Hematopoietic multipotent progenitor cell treated with erythropoietin and hydrocortisone succinate and interleukin-3 and kit ligand, for 15 days (in vitro differentiated cells): Measurements from ENCODE around the gene FGF19.

Experiments
- DNase-seq: peaks from one replicate; pipeline ENCODE4 v3.0.0-alpha.2; 2015; ENCODE audit warnings: low spot score

FGF19 gene

DNA sequence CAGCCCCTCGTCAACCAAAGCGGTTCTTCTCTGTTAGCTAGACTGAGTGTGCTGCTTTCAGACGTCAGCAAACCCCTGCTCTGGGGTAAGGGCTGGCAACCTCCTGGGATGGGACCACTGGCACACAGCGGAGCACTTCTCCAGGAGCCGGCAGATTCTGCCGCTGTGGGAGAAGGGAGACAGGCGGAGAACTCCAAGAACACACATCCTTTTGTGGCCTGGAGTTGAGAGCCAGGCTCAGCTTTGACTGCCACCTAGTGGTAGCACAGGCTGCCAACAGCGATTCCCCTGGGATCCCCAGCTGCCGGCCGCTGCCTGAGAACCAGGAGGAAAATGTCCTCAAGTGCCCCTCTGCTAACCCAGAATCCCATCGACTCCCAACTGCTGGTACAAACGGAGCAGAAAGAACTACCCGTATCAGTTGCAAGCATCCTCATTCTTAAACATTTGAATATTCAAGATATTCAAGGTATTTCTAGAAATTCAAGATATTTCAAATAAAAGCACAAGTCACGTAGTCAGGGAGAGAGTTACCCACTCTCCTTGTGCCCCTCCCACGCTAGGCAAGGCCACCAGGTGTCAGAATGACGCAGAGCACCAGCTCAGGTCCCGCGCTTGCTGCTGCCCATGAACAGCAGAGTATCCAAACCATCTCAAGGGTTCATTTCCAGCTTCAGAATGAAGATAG is 33.5 kb downstream of the FGF19 start:
- peak; percentile 70 for DNase-seq

DNA sequence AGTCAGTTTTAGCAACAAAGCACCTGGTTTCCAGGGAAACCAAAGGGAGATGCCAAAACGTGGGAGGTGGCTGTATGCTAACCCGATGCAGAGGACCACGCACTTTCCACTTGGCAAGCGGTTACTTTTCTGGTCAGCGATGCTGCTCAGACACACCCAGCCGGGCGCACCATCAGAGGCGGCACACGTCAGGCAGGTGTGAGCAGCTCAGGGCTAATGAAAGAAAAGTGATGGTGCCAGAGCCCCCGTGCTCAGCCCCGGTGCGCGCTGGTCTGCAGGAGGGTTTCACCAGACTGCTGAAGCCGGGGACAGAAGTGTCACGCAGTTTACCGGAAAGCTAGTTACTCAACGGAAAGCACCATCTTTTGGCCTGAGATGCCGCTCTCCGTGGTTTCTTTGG is 34.3 kb downstream of the FGF19 start:
- DNase-seq, result no peak

DNA sequence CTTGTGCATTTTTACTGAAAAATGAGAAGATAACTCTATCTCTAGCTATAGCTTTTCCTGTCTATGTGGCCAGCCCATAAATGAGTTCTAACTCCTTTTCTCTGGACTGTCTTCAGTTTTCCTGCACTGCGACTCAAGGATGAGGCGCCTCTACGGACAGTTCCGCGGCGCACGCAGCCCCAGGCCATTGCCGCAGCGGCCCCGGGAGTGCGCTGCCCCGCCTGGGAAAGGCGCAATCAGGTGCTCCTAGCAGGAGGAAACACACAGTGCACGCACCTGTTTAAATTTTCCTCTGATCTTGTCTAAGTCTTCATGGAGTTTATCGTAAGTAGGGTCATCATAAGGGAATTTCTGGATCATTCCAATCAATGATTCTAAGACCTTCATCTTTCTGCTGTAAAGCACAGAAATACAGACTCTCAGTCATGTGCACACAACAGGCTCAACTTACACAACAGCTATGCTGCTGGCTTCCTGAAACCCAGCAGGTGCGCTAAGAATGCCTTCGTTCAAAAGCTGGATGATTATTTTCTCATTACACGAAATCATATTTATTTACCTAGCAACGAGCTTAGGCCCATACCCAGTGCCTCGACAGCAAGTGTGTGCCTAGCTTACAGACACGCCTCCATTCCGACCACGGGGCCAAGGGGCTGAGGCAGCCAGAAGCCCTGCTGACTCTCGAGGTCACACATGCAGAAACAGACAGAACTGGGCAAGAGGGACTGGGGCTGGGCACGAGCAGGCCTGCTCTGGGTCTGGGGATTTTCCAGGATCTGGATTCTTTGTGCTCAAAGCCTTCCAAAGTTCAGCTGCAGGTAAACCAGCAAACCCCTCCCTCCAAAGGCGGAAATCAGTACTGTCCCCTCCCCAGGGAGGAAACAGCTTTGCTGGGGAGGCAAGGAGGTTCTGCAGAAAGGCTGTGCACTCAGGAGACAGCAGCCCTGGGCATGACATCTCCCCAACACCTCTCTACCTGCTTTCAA is 35.9 kb downstream of the FGF19 start:
- no peak for DNase-seq

DNA sequence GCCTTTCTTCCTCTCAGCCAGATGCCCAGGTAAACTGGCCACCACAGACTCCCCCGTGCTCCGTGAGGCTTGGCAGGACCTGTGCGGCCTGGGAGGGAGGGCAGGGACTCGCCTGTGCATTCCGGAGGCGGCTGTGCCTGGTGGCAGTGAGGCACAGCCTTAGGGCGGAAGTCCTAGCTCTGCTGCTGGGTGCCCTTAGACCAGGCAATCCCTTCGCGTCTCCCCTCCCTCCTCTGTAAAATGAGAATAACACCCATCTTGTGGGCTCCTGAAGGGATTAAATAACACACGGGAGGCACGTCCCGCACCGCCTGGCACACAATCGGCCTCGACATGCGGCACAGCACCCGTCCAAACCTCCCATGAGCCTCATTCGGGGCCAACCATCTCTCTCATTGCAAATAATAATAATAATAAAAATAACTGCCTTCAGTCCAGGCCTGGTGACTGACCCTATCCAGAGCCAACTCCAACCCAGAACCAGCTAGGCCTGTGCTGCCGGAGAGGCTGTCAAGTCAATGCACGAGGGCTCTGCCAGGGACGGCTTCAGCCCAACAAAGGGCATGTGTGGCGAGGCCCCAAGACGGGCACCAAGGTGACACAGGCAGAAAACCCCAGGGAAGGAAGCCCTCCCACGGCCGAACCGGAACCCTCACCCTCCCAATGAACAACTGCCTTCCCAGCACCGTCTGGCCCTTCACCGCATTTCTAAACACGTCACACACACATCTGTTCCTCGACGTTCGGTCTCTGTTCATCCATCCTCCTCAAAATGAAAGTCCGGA is 36.9 kb downstream of the FGF19 start:
- DNase-seq, result no peak

DNA sequence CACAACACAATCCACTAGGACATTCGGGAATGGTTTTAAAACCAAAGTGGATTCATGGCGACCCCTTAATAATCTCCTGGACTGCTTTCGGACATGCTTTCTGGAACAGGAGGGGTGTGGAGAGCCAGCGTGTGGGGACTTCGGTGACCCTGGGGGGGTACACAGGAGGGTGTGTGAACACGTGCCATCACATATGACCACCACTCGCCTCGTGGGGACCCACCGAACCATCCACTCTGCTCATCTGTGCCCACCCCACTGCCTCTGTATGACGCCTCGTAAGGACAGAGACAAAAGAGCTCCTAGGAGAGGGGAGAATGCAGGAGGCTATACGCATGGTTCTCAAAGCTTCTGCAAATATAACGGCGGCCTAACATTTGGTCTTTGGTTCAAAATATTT is 37.6 kb downstream of the FGF19 start:
- no peak for DNase-seq

DNA sequence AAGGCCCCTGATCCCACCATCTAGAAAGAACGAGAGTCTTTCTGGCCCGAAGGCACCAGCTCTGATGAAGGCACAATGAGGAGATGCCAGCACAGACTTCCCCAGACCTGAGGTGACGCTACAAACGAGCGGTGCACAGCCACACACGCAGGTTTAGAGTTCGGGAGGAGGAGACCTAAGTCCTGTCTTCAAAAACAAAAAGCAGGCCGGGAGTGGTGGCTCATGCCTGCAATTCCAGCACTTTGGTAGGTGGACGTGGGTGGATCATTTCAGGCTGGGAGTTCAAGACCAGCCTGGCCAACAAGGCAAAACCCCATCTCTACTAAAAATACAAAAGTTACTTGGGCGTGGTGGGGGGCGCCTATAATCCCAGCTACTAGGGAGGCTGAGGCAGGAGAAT is 38.2 kb downstream of the FGF19 start:
- DNase-seq, result no peak

DNA sequence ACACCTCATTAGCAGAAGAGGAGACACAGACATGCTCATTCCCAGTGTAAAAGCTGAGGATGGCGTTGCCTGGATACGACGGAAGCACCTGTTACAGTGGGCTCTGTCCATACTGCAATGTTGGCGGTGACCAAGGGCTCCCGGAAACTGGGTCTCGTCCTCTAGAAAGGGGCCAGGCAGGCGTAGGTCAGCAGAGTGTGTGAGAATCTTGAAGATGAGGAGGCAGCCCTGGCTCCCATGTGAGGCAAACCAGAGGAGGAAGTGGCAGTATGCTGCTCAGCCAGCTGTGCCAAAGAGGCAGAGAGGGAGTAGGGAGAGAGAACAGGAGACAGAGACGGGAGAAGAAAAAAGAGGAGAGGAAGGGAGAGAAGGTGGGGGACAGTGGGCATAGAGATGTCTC is 38.9 kb downstream of the FGF19 start:
- DNase-seq, result no peak

DNA sequence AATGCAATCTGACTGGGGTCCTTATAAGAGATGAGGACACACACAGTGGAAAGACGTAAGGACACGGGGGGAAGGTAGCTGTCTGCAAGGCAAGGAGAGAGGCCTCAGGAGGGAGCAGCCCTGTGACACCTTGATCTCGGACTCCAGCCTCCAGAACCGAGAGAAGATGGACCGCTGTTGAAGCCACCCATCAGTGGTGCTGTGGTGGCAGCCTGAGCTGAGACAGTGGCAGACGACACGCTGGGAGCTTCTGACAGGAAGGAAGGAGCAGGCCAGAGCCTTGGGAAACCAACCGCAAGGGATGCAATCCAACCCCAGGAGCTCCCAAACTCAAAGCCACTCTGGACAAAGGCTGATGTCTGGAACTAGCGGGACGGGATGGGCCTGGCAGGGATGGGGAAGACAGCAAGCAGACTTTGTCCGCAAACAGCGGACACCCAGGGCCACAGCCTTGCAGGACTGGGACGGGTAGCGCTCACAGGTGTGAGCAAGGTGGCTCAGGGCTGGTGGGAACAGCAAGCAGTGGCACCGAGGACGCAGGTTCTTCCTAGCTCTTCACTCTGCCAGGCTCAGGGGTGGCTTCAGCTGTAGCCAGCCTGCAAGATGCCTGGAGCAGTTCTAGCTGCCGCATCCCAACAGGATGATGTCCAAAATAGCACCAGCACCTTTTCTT is 39.6 kb downstream of the FGF19 start:
- no peak for DNase-seq

DNA sequence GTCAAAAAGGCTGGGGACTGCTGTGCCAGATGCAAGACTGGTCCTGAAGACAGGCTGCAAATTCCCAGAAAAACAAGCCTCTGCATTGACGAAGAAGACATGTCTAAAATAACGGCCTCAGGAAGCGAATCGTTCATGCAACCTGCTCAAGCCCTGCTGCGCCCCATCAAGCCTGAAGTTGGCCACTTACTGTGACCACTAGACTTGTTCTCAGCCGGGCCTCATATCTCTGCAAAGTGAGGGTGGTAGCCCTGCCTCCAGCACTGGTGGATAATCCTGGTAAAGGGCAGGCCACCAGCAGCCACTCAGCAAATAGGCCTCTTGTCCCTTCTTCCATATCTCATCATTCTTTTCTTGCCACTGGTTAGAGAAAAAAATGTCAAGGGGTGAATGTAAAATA is 40.5 kb downstream of the FGF19 start:
- no peak for DNase-seq

DNA sequence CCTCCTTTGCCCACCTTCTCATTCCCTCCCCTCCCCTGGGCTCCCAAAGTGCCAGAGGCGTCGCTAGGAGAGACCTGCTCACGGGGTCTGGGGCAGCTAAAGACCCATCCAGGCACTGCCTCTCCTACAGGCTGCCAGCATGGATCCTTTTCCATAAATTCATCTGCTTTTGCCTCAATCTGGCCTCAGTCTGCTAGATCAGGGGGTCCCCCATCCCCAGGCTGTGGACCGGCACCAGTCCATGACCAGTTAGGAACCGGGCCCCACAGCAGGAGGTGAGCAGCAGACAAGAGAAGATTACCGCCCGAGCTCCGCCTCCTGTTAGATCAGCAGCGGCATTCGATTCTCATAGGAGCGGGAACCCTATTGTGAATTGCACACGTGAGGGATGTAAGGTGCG is 41.0 kb downstream of the FGF19 start:
- DNase-seq, result no peak

DNA sequence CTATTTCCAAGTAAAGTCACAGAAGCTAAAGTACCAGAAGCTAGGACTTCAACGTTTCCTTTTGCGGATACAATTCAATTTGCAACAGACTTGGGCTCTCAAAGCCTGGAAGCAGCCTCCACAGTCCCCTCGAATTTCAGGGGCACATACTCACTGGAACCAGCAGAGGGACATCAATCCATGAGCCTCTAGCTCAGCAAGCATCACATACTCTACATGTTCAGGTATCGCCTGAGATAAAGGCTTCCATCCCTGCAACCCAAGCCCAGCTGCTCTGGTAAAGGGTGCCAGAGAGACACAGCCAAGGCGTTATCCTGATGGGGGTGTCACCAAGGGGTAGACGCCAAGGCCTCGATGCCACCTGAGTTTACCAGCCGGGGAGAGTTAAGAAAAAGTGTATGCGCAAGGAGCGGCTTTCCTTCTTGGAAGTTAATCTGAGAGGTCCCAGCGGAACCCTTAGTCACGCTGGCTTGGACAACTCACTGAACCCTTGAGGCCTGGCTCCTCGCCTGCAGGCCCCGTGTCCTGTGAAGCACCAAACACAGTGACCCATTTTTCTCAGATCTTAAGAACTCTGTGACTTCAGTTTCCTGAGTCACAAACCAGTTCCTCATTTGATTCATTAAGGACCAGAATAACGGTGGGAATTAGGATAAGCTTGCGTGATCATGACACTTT is 41.7 kb downstream of the FGF19 start:
- DNase-seq, result no peak

DNA sequence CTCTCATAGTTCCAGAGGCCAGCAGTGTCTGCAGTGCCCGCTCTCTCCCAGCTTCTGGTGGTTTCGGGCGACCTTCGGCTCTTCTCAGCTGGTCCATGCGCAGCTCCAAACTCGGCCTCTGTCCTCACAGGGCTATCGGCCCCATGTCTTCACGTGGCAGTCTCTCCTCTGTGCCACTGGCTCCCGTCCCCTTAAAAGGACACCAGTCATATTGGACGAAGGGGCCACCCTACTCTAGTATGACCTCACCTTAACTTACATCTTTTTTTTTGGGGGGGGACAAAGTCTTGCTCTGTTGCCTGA is 42.5 kb downstream of the FGF19 start:
- DNase-seq, result no peak

DNA sequence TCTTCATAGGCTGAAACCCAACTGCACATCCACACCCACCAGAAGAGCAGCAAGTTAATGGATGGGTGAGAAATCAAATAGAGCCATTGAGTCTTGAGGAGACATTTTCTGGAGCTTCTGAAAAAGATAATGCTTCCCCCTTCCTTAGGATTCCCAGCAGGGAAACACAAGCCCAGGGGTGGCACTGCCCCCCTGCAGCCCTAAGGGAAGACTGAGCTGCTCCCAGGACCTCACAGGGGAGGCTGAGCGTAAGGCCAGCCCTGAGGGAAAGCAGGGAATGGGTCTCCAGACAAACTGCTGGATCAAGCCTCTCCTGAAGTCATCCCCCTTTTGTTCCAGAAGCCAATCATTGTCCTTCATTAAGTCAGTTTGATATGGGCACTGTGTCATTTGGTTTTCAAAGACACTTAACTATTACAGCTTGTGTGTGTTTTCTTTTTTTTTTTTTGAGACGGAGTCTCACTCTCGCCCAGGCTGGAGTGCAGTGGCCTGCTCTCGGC is 43.8 kb downstream of the FGF19 start:
- DNase-seq, result no peak

DNA sequence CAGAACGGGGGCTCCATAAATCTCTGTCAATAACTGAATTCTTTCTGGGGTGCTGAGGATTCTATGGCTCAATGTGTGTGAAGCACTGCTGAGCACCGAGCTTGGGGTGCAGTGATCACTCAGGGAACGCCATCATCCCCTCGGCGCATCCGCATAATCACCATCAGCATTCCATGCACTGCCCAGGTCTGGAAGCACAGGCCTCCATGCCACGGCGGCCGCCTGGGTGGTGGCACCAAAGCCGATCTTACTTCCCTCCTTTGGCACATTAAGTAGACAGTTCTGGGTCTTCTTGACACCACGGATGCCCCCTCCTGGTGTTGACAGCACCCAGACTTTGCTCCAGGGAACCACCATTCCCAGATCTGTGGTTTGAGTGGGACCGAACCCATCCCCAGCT is 44.2 kb downstream of the FGF19 start:
- no peak for DNase-seq

DNA sequence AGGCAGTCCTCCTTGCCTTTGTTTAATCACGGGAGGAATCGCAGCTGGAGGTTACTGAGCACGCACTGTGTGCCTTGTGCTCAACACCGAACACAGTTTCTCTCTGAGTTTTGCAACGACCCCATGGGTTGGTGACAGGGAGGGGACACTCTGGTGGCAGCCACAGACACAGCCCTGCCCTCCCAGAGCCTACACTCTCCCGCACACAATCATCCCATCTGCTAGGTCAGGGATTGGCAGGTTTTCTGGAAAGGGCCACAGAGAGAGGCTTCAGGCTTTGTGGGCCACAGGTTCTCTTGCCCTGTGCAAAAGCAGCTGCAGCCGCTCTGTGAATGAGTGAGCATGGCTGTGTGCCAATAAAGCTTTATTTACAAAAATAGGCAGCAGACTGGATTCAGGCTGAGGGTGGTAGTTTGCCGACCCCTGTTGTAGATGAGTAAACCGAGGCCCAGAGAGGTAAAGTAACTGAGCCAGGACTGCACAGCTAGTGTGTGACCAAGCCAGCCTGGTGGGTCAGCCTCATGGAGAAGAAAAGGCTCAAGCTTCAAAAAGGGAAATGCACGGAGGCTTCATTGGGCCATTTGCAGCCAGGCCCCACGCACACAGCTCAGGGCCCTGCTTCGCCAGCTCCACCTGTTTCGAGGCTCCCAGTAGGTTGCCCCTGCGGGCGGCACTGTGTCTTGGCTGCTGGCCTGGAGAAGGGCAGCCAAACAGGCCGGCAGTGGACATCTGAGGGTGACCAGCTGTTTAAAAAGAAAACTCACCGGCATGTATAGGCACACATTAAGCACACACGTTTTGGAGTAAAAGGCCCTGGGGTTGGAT is 45.0 kb downstream of the FGF19 start:
- no peak for DNase-seq

DNA sequence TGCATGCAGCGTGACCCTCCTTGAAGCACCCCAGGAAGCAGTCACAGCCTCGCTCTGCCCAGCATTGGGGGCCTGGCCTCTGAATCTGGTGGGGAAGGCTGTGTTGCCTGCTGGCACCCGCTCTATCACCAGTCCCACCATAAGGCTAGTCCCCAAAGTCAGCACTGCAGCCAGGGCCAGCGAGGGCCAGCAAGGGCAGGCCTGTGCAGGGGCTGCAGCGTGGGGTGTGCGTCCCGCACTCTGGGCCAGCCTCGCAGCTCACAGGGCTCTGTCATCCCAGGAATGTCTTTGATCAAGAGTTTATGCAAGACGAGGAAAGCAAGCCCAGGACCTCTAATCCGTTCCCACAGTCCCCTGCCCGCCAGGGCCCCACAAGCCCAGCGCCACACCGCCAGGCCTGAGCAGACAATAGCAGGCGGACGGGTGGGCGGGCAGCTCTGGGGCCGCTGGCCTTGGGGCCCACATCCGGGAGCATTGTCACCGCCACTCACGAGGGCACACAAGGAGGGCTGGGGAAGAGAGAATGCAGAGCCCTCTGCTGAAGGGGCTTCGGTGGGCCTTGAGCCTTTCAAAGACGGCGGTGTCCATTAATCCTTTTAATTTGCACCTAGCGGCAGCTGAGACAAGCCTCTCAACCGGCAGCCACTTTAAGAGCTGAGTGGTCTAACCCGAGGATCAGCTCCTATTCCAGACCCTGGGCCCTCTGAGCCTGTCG is 45.8 kb downstream of the FGF19 start:
- no peak for DNase-seq

DNA sequence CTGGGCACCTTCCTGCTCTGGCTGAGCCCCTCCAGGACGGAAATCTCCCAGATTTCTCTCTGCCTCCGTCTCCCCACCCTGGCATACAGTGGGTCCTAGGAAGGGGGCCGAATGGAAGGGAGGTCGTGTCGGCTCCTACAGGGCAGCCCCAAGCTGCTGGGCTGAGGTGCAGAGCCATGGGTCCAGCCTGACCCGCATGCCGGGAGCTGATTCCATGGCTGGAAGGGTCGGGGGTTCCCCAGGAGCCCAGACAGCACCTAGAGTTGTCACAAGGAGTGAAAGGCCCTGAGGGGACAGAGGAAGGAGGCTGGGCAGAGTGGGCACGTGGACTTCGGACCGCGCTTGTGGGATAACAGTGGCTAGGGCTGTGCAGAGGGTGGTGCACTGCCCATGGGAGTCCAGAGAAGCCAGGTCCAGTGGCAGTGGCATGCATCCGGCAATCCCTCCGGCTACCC is 46.3 kb downstream of the FGF19 start:
- DNase-seq, result no peak

DNA sequence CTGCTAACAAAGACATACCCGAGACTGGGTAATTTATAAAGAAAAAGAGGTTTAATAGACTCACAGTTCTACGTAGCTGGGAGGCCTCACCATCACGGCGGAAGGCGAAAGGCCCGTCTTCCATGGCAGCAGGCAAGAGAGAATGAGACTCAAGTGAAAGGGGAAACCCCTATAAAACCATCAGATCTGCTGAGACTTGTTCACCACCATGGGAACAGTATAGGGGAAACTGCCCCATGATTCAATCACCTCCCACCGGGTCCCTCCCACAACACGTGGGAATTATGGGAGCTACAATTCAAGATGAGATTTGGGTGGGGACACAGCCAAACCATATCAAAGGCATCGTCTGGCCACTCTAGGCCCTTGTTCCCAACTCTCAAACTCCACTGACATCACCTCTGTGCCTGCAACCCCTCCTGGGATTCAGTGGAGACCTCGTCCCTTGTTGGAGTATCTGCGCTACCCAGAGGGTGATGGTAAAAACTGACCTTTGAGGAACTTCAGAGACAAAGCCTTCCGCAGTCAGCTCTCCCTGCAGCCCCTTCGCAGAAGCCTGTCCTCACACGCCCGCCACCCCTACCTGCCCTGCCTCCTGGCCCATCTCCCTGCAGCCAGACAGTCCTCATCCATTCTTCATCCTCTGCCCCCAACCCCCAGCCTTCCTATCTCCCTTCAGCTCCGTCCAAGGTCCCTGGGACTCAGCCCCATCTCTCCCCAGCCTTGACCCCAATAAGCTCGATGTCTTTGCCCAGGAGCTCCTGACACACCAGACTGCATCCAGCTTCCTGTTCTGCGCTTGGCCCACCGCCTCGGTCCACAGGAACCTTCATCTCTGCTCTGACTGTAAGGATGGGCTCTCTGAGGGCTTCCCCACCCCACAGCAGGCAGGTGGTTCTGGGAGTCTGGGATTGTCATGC is 47.0 kb downstream of the FGF19 start:
- DNase-seq, result no peak
